ENCODE results near the gene ZC3H10.
"Not testable (repeated sequence)": the region's sequence is repeated elsewhere in the genome, so short reads cannot be mapped to it uniquely, and the experiment has no call there.

GRCh38 chr12:56156464-56157200 lies 38.6 kb downstream of the ZC3H10 start:
- not testable (repeated sequence) for TF ChIP-seq EZH2phosphoT487 (conservative IDR thresholded peaks at IDR 0.05; ENCODE audit: low read length); CTCF (IDR thresholded peaks at IDR 0.05; ENCODE audit: insufficient read depth, low read length, poor library complexity, severe bottlenecking)
